ENCODE results near the gene SMS.

SMS gene

GRCh38 chrX:21989384-21989783 lies 48.9 kb downstream of the SMS start:
- DNase-seq (ENCODE audit: low read depth in 1 of 2, low spot score in 1 of 2), result peak in 1 of 2 experiments; percentile 11
- Histone ChIP-seq H3K27ac (replicated peaks) (no peak overlapping the region), H3K4me3 (replicated peaks; ENCODE audit: insufficient read depth, low read length) (no peak overlapping the region), H3K27me3 (ENCODE audit: insufficient read depth, poor library complexity, severe bottlenecking) (no peaks in the 10 kb centered on the region)
- TF ChIP-seq SPI1 (IDR thresholded peaks at IDR 0.05; ENCODE audit: borderline replicate concordance, low read depth), result no peak
- TF ChIP-seq GABPA (IDR thresholded peaks at IDR 0.05; ENCODE audit: low read depth), result no peak
- TF ChIP-seq CTCF (IDR thresholded peaks at IDR 0.05; ENCODE audit: insufficient read depth, low read length), result no peak
- TF ChIP-seq POLR2AphosphoS5 (IDR thresholded peaks at IDR 0.05; ENCODE audit: low read depth), result no peak
- TF ChIP-seq REST (IDR thresholded peaks at IDR 0.05; ENCODE audit: insufficient replicate concordance, low read depth), result no peak

- peak in 1 of 2 experiments; percentile 19 for DNase-seq (ENCODE audit: low read depth in 1 of 2, low spot score in 1 of 2)
- no peaks in the 10 kb centered on the region for H3K27me3 ChIP-seq (ENCODE audit: insufficient read depth, poor library complexity, severe bottlenecking)
- no peak overlapping the region for H3K4me3 ChIP-seq (replicated peaks; ENCODE audit: insufficient read depth, low read length)
- TF ChIP-seq CTCF (IDR thresholded peaks at IDR 0.05; ENCODE audit: insufficient read depth, low read length) (no peak), GABPA (IDR thresholded peaks at IDR 0.05; ENCODE audit: low read depth) (no peak), SPI1 (IDR thresholded peaks at IDR 0.05; ENCODE audit: borderline replicate concordance, low read depth) (no peak), POLR2AphosphoS5 (IDR thresholded peaks at IDR 0.05; ENCODE audit: low read depth) (no peak), REST (IDR thresholded peaks at IDR 0.05; ENCODE audit: insufficient replicate concordance, low read depth) (no peak)
- no peak overlapping the region for H3K27ac ChIP-seq (replicated peaks)
These were observed 50.3 kb downstream of the SMS start for GRCh38 chrX:21990832-21991231.

GRCh38 chrX:21991504-21991903 lies 51.0 kb downstream of the SMS start:
- TF ChIP-seq POLR2AphosphoS5 (IDR thresholded peaks at IDR 0.05; ENCODE audit: low read depth) (no peak), REST (IDR thresholded peaks at IDR 0.05; ENCODE audit: insufficient replicate concordance, low read depth) (no peak), CTCF (IDR thresholded peaks at IDR 0.05; ENCODE audit: insufficient read depth, low read length) (no peak), GABPA (IDR thresholded peaks at IDR 0.05; ENCODE audit: low read depth) (no peak), SPI1 (IDR thresholded peaks at IDR 0.05; ENCODE audit: borderline replicate concordance, low read depth) (no peak)
- no peak for DNase-seq (ENCODE audit: low read depth in 1 of 2, low spot score in 1 of 2)
- no peak overlapping the region; the same call in 1 of the 2 replicates for H3K27ac ChIP-seq (replicated peaks)
- no peaks in the 10 kb centered on the region for H3K27me3 ChIP-seq (ENCODE audit: insufficient read depth, poor library complexity, severe bottlenecking)
- no peak overlapping the region for H3K4me3 ChIP-seq (replicated peaks; ENCODE audit: insufficient read depth, low read length)
